Stimulated activated naive CD4-positive, alpha-beta T cell treated with Interleukin-2 at 50 U/mL for 16 hours (primary cell): ENCODE measurements around the gene COQ8A.
"Not testable (repeated sequence)": the region's sequence is repeated elsewhere in the genome, so short reads cannot be mapped to it uniquely, and the experiment has no call there.

Experiments used
- DNase-seq: peaks from one replicate; lab custom pipeline; 2025; lab: John Stamatoyannopoulos, UW

COQ8A gene

DNA sequence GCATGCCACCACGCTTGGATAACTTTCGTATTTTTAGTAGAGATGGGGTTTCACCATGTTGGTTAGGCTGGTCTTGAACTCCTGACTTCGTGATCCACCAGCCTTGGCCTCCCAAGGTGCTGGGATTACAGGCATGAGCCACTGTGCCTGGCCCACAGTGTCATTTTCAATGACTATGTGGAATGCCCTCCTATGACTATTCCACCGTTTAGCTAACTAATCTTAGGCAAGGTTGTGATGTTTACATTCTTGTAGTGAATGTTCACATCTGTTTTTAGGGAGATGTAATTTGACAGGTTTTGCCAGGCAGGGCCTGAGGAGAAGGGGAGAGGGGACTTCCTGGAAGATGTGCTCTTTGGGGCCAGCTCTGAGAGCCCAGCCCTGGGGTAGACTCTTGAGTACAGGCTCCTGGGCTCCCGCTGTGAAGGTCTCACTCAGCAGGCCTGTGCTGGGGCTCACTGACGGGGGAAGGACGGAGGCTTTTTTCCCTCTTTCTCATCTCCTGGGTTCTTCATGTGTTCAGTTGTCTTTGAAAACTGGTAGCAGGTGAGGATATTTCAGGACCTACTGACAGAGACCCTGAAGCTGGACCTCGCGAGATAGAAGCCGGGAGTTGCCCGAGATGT lies 13.2 kb downstream of the COQ8A start:
- no peak for DNase-seq

DNA sequence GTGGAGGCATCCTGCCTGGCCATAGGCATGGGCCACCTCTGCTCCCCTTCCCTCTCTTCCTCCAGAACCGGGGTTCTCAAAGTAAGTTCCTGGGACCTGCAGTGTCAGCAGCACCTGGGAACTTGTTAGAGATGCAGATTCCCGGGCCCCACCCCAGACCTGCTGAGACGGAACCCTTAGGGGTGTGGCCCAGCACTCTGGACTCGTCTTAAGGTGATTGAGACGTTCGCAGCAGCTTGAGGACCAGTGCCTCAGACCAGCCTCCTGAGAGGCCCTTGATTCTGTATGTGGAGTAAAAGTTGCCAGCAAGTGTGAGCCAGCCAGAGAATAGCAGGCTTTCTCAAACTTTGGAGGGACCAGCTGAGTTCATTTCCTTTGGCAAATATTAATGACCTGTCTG lies 14.2 kb downstream of the COQ8A start:
- no peak for DNase-seq

DNA sequence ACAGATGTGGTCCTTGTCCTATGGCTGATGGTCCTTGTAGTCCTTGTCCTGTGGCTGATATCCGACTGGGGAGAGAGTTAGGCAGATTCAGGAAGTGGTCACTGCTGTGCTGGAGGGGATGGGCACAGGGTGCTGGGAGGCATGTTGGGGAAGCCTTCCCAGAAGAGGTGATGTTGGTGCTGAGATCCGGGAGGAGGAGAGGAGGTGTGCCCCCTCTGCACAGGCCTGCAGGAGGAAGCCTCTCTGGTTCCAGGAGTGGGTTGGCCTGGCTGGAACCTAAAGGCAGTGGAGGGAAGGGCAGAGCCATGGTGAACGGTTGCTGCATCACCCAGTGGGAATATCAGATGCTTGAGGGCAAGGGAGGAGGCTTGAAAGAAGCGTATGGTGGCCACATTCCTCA lies 14.7 kb downstream of the COQ8A start:
- DNase-seq, result no peak

DNA sequence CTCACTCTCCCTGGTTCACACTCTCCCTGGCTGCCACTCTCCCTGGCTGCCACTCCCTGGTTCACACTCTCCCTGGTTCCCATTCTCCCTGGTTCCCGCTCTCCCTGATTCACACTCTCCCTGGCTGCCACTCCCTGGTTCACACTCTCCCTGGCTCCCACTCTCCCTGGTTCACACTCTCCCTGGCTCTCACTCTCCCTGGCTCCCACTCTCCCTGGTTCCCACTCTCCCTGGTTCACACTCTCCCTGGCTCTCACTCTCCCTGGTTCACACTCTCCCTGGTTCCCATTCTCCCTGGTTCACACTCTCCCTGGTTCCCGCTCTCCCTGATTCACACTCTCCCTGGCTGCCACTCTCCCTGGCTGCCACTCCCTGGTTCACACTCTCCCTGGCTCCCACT lies 15.8 kb downstream of the COQ8A start:
- DNase-seq, result not testable (repeated sequence)

DNA sequence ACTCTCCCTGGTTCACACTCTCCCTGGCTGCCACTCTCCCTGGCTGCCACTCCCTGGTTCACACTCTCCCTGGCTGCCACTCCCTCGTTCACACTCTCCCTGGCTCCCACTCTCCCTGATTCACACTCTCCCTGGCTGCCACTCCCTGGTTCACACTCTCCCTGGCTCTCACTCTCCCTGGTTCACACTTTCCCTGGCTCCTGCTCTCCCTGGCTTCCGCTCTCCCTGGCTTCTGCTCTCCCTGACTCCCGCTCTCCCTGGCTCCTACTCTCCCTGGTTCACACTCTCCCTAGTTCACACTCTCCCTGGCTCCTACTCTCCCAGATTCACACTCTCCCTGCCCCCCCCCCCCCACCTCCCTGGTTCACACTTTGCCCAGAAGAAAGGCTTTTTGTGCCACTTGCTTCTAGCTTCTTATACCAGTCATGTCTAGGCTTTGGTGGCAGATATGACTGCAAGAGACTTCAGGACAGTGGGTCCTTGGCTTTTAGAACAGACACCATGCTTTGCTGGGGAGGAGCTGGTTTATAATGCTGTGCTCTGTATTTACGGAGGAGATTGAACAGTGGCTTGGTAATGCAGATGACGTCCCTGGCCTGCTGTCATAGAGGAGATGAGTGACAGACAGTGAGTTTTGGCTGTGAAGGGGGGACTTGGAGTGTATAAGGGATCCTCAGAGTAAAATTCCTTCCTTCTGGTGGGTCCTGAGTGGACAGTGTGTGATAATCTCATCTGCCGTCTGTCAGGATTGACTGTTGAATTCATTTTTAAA lies 17.0 kb downstream of the COQ8A start:
- no peak for DNase-seq

DNA sequence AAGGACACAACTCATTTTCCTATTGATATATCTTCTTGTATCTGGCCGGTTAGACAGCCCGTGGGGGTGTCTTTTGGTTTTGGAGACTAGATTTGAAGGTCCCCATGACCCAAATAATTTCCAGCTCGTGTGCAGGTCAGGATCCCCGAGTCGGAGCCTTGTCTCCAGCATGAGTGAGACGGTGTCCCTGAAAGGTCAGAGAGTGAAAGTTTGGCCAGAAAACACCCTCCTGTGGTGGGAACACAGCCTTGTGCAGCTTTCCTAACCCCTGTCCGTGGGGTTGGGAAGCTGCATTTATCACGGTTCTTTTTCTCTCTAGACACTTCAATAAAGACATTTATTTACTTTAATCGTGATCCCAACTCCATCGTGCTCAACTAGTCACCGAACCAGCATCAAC lies 17.6 kb downstream of the COQ8A start:
- no peak for DNase-seq

DNA sequence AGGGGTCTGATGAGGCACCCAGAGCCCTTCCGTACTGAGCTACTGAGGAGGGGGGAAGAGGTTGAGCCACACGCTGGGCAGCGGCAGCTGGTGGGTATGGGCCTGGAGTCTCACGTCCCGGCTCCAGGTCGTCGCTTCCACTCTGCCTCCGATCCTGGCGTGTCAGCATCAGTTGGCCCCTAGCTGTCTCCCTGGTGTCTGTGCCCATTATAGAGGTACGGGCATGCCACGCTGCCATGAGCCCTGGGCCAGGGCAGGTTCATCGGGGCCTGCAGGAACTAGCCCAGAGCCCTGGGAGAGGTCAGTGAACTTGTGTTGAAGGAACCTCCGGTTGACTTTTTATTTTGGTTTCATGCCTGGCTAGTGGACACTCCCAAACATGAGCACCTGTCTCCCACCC lies 18.2 kb downstream of the COQ8A start:
- no peak for DNase-seq

DNA sequence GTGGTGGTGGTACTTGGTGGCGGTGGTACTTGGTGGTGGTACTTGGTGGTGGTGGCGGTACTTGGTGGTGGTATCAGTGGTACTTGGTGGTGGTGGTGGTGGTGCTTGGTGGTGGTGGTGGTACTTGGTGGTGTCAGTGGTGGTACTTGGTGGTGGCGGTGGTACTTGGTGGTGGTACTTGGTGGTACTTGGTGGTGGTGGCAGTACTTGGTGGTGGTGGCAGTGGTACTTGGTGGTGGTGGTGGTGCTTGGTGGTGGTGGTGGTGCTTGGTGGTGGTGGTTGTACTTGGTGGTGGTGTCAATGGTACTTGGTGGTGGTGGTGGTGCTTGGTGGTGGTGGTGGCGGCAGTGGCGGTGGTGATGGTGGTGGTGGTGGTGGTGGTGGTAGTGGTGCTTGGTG lies 20.2 kb downstream of the COQ8A start:
- no peak for DNase-seq

DNA sequence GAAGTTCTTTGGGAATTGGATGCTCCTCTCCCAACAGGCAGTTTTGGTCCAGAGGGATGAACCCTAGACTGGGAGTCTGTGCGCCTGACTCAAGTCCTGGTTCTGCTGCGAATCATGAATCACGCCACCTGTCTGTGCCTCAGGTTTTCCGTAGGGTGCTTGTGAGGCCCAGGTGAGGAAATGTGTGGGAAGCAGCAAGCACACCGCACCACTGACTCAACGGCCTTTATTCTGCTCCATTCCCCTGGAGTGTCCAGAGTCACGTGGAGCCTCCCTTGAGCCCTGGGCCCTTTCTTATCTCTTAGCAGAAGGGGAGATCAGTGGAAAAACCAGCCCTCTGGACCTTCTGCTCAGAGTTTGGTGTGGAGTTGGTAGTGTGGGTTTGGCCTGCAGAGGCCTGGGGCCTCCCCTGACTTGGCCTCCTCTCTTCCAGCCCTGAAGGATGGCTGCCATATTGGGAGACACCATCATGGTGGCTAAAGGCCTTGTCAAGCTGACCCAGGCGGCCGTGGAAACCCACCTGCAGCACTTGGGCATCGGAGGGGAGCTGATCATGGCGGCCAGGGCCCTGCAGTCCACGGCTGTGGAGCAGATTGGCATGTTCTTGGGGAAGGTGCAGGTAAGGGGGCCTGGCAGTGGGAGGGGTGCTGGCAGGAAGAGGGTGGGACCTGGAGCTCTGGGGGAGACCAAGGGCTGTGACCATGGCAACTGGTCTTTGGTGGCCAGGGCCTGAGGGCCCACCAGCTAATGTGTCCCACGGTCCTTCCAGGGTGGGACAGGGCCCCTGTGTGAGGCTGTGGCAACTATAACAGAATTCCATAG lies 21.1 kb downstream of the COQ8A start:
- no peak for DNase-seq

DNA sequence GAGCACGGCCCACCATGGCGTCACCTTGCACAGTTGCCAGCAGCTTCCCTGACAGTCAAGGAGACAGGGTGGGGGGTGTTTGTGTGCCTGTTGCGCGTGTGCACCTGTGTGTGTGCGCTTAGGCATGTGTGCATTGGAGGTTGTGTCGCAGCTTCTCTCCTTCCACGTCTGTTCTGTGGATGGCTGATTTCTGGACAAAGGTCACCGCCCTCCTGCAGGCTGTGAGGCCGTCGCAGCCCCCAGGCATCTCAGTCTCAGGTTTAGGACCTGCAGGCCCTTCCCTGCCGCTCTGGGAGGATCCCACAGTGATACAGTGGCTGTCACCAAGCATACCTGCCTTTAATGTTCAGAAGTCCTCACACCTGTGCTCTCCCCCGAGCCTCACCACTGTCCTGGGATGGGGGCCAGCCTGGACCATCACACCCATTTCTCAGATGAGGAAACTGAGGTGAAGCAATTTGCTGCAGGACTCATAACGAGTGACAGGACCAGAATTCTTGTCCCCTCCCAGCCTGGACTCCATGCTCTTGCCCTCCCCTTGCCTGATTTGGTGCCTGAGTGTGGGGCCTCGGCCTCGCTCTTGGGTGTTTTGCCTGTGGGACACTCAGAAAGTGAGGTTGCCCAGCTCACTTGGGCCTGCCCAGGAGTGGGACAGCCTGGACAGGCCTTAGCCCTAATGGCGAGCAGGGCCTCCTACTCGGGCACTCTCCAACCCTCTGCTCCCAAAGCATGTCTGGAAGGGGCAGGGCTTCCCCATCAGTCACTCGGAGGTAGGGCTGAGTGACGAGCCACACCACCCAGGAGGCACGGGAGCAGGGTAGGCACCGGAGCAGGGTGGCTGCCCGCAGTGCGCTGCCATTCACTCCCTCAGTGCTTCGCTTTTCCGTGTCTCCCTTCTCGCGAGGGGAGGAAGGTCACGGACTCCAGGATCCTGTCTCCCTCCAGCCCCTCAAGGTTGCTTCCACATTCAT lies 22.6 kb downstream of the COQ8A start:
- DNase-seq, result no peak

DNA sequence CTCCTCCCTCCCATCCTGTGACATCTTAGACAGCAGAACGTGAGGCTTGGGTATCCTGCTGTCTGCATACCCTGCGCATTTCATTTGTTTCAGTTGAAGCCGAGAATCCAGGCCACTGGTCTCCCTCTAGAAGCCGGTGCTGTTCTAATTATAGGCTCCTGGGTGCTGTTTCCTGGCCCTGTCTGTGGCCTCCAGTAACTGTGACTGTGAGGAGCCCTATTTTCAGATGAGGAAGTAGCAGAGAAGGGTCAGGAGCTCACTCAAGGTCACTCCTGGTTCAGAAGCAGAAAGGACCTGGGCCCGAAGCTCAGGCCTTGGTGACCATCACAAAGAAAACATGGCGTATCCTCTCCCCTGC lies 24.0 kb downstream of the COQ8A start:
- DNase-seq, result no peak

DNA sequence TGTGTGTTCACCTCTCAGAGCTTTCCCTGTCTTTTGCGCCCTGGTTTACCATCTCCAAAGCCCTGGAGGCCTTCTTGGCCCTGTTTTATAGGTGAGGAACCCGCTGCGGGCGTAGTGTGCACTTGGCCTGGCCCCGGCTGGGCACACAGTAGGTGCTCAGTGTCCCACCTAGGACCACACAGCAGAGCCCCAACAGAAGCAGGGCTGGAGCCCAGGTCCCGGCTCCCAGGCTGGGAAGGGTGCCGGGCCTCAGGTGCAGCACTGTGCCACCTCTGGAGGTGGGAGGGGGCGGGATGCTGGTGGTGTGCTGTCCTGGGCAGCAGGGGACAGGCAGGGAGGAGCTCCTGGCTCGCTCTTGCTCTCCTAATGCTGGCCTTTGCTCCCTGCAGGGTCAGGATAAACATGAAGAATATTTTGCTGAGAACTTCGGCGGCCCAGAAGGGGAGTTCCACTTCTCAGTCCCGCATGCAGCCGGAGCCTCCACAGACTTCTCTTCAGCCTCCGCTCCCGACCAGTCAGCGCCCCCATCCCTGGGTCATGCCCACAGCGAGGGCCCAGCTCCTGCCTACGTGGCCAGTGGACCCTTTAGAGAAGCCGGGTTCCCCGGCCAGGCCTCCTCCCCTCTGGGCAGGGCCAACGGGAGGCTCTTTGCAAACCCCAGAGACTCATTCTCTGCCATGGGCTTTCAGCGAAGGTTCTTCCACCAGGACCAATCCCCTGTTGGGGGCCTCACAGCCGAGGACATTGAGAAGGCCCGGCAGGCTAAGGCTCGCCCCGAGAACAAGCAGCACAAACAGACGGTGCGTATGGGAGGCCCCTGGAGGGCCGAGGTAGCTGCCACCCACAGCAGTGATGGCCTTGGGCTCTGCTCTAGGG lies 24.8 kb downstream of the COQ8A start:
- no peak for DNase-seq

DNA sequence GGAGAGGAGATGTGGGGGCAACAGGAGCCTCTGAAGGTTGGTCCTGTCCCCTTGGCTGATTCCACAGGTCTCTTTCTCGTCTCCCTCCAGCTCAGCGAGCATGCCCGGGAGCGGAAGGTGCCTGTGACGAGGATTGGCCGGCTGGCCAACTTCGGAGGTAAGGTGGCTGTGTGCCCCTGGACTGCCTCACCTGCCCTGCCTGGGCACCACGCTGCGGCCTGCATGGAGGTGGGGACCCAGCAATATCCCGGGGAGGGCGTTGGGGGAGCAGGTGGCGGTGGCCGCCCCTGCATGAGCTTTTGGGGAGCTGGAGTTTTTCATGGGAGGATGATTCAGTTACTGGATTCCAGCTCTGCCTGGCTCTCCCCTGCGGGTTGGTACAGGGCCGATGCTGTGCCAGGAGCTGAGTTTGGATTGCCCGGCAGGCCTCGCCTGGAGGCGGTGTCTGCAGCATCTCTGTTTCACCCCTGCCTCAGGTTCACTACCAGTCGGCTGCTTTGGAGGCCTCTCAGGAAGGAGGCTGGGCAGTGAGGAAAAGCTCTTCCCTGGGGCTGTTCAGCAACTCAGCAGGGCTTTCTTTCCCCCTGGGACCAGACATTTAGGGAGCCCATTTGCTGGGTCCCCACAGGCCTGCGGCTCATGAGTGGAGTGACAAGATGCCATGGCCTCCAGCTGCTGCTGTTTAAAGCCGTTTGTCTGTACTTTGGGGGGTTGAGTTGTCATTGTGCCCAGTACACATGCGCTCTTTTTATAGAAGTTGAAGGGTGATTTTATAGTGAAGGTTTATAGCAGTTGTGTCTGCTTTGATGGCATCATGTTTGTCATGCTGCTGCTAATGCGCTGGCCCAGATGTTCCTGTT lies 25.7 kb downstream of the COQ8A start:
- no peak for DNase-seq

DNA sequence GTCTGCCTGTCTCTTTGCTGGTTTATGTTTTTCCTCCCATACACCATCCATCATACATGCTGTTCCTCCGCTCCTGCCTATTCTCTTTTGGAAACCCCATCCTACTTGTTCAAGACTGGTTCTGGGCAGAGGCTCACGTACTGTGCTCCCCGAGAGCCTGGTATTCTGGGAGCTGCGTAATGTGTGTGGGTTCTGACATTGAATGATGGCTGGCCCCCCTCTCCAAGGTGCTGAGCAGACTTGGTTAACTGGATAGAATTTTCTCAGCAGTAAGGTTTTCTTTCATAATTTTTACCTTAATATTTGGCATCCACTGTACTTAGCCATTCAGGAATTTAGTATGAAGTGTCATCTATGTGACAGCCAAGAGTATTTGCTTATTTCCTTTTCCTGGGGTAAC lies 26.6 kb downstream of the COQ8A start:
- DNase-seq, result no peak

DNA sequence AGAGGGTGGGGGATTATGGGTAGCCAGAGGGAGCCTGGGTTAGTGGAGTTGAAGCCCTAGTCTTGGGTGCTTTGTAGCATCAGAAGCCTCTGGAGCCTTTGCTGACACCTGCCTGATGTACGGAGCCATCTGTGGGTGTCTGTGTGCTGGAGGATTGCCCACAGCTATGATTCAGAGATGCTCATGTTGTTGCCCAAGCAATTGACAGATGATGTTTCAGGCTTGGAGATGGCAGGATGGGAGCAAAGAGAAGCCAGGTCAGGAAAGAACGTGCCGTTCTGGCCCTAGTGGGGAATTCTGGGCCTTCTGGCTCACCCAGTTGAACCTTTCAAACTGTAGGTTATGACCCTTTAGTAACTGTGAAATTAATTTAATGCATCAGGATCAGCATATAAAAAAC lies 27.6 kb downstream of the COQ8A start:
- no peak for DNase-seq

DNA sequence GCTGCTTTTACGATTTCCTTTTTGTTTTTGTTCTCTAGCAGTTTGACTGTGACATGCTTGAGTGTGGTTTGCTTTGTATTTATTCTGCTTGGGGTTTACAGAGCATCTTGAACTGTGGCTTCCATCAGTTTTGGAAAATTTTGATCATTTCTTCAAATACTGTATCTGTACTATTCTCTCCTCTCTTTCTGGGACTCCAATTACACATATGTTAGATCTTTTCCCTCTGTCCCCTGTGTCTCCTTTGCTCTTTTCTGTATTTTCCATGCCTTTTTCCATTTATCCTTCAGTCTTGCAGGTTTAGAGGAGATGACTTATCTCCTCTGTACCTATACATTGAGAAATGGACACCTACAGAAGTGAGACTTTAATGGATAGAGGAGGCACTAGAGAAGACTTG lies 31.7 kb downstream of the COQ8A start:
- DNase-seq, result no peak

DNA sequence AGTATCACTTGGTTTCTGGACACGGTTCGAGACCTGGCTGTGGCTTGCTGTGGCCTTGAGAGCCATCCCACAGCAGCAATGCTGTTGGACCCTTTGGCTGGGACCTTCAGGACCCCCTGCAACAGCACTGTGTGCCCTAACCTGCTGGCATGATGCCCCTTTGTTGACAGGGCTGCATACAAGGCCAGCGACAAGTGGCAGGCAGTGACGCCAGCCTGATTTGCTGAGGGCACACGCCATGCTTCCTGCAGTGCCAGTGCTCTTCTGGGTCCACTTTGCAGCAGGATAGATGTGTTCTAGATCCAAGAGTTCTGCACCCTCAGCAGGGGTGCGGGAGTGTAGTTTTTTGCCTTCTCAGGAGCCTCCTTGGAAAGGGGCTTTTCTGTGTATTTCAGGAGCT lies 32.8 kb downstream of the COQ8A start:
- no peak for DNase-seq

DNA sequence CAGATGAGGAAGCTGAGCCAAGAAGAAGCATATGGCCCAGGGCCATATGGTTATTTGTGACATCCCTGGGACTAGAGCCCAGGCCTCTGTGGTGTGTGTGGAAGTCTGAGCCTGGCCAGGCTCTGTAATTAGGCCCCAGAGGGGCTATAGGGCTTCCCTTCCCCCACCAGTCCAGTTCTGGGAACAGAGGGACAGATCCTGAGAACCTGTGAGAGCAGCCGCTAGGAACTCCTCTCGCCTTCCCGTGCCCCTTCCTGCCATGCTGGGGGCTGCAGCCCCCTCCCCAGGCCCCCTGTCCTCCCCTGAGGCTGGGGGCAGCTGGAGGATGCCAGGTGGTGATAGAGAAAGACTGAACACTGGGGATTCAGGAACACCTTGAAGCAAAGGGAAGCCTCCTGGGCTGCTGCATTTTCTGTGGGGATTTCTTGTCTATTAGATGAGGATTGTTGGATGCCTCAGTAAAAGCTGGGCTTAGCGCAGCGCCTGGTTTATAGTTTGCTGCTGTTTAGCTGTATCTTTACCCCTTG lies 33.3 kb downstream of the COQ8A start:
- DNase-seq, result no peak

DNA sequence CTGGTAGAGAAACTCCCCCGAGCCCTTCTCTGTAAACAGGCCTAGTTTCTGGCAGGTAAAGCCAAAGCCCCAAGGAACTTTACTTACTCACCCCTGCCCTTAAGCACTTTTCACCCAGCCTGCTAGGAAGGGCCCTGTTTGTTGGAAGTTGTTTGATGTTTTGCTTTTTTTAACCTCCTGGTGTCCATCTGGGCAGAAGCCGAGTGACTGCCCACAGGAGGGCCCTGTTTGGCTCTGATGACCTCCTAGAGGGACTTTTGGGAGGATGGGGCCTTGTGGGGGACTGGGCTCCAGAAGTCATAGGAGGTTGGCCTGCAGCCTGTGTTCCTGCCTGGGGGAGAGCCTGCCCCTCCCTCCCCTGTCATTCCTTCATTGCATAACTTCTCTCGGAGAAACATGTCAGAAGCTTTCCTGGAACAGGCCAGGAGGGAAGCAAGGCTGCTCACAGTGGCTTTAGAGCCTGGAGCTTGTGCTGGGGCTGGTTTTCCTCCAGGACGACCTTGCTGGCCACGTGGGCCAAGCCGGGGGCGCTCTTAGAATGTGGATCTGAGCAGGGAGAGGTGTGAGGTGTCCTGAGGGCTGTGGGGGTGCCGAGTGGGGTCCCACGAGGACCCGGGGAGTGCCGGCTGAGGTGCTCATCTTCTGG lies 33.9 kb downstream of the COQ8A start:
- no peak for DNase-seq
